Adipose tissue (tissue), 3 donors: ENCODE measurements around the gene COQ4. TPM values are rescaled to one million over a fixed set of nuclear protein-coding genes. Genes with fewer than 3 reads are reported as not detected.
A peak's percentile ranks its signal among the peaks of the same experiment; 100 is the strongest.

Experiments used
- H3K27ac ChIP-seq: one replicate; pipeline ENCODE4 v1.5.1; 2013; ENCODE audit warnings: low read depth, low read length
- WGBS, 3 donors: extraction: QIAGEN DNeasy Blood & Tissue Kit; methylation state at CpG; one replicate each; pipeline ENCODE4 v1.1.7; 2013; 5-methylcytosine and 5-hydroxymethylcytosine counted together
- polyA plus RNA-seq, 3 donors: library from polyadenylated mRNA; stranded (reverse); fragments of 200-250 nt; gene quantifications; one replicate each; pipeline ENCODE4 v1.2.3, GENCODE V29; 2013
- donor health status: healthy with polysubstance abuse.
- donor health status: Bipolar disorder and iron deficiency.
- donor health status: healthy.

Gene COQ4
- polyA plus RNA-seq, 3 donors, result 30.6 to 46.2 (median 42.0) TPM

DNA sequence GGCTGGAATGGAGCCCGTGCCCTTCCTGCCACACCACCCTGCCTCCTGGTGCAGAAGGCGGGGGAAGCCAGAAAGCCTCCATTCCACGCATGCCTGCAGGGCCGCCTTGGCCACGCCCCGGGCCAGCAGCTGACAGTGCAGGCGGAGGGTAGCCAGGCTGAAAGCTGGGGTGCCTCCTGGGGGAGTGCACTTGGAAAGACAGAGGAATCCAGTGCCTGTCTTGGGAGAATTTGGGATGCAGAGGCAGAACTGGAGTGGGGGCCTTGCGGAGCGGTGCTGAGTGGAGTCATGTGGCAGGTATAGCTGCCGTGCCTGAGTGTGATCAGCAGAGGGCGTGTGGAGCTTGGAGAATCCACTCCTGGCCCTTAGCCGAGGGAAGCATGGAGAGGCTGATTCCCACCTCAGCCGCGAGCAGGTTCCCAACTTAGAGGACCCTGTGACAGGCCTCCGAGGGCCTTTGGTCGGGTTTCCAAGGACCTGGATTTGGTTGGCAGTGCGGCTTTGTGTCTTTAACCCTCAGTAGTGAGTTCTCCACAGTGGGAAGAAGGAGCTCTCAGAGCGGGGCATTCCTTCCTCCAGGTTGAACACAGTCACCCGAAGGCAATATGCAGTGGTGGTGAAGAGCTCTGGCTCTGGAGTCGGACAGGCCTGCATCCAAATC is 39.5 kb downstream of the COQ4 start:
- 8 to 9% (median 8%) methylated on average over 20 of the region's 20 CpGs for WGBS, 3 donors

GRCh38 chr9:128362774-128363173 is 40.1 kb downstream of the COQ4 start:
- no peak overlapping the region for H3K27ac ChIP-seq
- WGBS, 3 donors, result 73 to 81% (median 75%) methylated on average over 3 of the region's 3 CpGs

More for the DNA sequence above, 39.5 kb downstream of the COQ4 start:
- no peak overlapping the region for H3K27ac ChIP-seq

DNA sequence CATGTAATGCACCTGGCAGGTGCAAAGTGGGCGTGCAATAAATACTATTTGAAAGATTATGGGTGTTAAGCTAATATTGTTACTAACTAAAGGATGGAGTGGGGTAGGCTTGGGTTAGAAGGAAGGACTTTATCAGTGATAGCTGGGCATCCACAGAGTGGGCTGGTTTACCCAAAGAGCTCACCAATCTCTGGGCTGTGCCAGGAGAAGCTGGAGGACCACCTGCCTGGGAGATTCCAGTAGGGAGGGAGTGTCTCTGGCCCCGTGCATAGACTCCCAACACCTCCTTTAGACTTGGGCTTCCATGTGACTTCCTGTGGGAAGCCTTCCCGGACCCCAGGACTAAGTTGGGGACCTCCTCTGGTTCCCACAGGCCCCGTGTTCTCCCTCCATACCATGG is 42.9 kb downstream of the COQ4 start:
- 80 to 93% (median 83%) methylated on average over 4 of the region's 4 CpGs for WGBS, 3 donors

DNA sequence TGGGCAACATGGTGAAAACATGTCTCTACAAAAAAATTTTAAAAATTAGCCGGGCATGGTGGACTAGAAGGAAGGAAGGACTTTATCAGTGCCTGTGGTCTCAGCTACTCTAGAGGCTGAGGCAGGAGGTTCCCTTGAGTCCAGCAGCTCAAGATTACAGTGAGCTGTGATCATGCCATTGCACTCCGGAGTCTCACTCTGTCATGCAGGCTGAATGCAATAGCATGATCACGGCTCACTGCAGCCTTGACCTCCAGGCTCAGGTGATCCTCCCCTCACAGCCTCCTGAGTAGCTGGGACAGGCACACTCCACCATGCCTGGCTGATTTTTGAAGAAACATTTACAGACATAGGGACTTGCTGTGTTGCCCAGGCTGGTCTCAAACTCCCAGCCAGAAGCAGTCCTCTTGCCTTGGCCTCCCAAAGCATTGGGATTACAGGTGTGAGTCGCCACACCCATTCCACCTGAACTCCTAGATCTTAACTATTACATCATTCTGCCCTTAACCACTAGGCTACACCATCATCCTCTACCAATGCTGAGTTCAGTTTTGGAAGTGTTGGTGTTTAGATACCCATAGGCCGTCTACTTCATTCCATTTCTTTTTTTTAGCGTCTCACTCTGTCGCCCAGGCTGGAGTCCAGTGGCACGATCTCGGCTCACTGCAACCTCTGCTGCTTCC is 46.5 kb downstream of the COQ4 start:
- WGBS, 3 donors, result 90 to 95% (median 92%) methylated on average over 9 of the region's 9 CpGs
- no peak overlapping the region for H3K27ac ChIP-seq

More for the DNA sequence above, 42.9 kb downstream of the COQ4 start:
- H3K27ac ChIP-seq, result no peak overlapping the region

DNA sequence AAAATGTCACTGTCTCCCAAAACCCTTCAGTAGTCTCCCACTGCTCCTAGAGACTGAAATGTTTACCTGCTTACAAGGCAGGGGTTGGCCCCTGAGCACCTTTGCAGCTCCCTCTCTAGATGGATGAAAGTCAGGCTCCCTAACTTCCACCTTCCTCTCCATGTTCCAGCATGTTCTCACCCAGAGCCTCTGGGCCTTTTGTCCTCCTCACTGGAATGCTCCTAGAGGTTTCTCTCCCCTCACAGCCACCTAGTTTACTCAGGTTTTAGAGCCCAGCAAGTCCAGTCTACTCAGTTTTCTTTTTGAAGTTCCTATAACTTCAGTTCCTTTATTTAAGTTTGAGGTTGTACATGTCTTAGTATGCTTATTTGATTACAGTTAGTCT is 47.7 kb downstream of the COQ4 start:
- H3K27ac ChIP-seq, result no peak overlapping the region

GRCh38 chr9:128370752-128371629 is 48.4 kb downstream of the COQ4 start, which contains the start of gene URM1:
URM1 (plus strand) TSS chr9:128371374; CDS start chr9:128371381, 7 bp downstream.
- peak within 1 kb of the TSS; percentile 19 for H3K27ac ChIP-seq
- WGBS, 3 donors, result 0 to 1% (median 1%) methylated on average over 52 to 55 of the region's 55 CpGs

DNA sequence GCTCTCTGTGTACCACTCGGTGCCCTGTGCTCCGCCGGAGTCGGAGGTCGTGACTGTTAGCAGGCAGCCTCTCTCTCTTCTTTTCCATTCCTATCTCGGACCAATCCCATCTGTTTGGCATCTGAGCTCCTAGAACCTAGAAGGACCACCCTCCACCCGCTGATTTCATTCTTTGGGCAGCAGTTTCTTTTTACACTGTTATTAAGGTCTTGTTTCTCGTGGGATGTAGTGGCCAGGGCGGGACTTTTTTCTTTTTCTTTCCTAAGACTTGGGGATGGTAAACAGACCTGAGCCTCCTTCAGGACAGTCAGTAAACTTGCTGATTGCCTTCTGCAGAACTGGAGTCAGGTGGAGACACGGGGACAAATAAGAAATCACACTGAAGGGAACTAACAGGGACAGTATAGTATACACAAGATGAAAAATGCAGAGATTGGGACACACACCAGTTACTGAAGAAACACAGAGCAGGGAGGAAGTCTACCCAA is 49.0 kb downstream of the COQ4 start:
- H3K27ac ChIP-seq, result peak overlapping the region; percentile 19
- WGBS, 3 donors, result 0 to 1% (median 0%) methylated on average over 10 of the region's 10 CpGs

- H3K27ac ChIP-seq, result no peak overlapping the region
- 23 to 37% (median 24%) methylated on average over 4 of the region's 4 CpGs for WGBS, 3 donors
Measured at GRCh38 chr9:128372188-128372641, 49.6 kb downstream of the COQ4 start.

DNA sequence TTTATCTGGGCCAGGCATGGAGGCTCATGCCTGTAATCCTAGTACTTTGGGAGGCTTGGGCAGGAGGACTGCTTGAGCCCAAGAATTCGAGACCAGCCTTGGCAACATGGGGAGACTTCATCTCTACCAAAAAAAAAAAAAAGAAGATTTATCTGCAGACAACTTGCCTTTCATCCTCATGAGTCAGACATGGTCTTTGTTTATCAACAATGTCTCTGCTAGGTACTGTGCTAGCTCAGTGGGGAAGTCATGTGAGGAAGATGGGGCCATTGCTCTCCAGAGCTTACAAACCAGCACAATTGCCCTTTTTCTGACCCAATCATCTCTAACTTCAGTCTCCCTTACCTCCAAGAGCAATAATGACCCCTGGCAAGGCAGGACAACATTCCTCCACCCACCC is 50.1 kb downstream of the COQ4 start:
- 86 to 94% (median 93%) methylated on average over 1 of the region's 1 CpG for WGBS, 3 donors
- H3K27ac ChIP-seq, result no peak overlapping the region

DNA sequence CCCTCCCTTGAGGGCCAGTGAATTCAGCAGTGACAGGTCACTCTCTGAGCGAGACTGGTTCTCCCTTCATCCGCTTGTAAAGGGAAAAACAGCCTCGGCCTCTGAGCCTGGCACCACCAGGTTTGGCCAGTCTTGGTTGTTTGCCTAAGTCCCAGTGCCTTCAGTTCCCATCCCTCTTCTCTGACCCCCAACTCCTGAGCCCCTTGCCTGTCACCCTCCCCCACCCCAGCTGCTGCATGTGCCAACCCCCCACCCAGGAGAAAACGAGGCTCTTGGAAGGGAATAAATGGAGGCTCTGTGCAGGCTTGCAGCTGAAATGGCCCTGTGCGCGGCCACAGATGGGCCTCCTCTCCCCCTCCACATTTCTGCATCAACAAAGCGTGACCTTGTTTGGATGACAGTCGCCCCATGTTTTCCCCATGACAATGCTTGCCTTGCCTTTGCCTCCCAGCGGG is 51.6 kb downstream of the COQ4 start:
- H3K27ac ChIP-seq, result no peak overlapping the region
- 88 to 90% (median 89%) methylated on average over 9 of the region's 9 CpGs for WGBS, 3 donors

- WGBS, 3 donors, result 80 to 84% (median 82%) methylated on average over 5 of the region's 5 CpGs
Measured at GRCh38 chr9:128375865-128376264, 53.2 kb downstream of the COQ4 start.

GRCh38 chr9:128382261-128382660 is 59.6 kb downstream of the COQ4 start:
- WGBS, 3 donors, result 68 to 85% (median 74%) methylated on average over 6 of the region's 6 CpGs
- no peak overlapping the region for H3K27ac ChIP-seq

More at GRCh38 chr9:128375865-128376264, 53.2 kb downstream of the COQ4 start:
- no peak overlapping the region for H3K27ac ChIP-seq

GRCh38 chr9:128383007-128383753 is 60.5 kb downstream of the COQ4 start:
- H3K27ac ChIP-seq, result no peak overlapping the region
- 84 to 85% (median 84%) methylated on average over 9 of the region's 9 CpGs for WGBS, 3 donors

Other genes with a start within 250 kb of the COQ4 start
- 10 to 100 TPM; 36.1 to 63.9 (median 39.9) TPM for gene PTGES2, start 195.1 kb upstream of the COQ4 start, polyA plus RNA-seq
- 10 to 100 TPM in 1 of 3 donors, 1 to 10 TPM in 2; 5.9 to 15.6 (median 9.5) TPM for gene LCN2, start 173.4 kb upstream of the COQ4 start, polyA plus RNA-seq
- gene BBLN, start 162.6 kb upstream of the COQ4 start, polyA plus RNA-seq, result 100 to 1,000 TPM in 1 of 3 donors, 10 to 100 TPM in 2; 74.5 to 110 (median 95.4) TPM
- 10 to 100 TPM; 56.6 to 69.7 (median 57.0) TPM for gene CIZ1, start 131.3 kb upstream of the COQ4 start, polyA plus RNA-seq
- gene DNM1, start 119.5 kb upstream of the COQ4 start, polyA plus RNA-seq, result 10 to 100 TPM in 1 of 3 donors, 1 to 10 TPM in 2; 4.5 to 22.8 (median 6.4) TPM
- gene GOLGA2, start 46.8 kb upstream of the COQ4 start, polyA plus RNA-seq, result 100 to 1,000 TPM in 1 of 3 donors, 10 to 100 TPM in 2; 39.4 to 118 (median 52.6) TPM
- 10 to 100 TPM; 19.4 to 45.3 (median 27.9) TPM for gene SWI5, start 46.6 kb upstream of the COQ4 start, polyA plus RNA-seq
- gene TRUB2, start 392 bp upstream of the COQ4 start, polyA plus RNA-seq, result 10 to 100 TPM in 2 of 3 donors, 1 to 10 TPM in 1; 9.2 to 17.4 (median 10.7) TPM
- gene SLC27A4, start 17.7 kb downstream of the COQ4 start, polyA plus RNA-seq, result 10 to 100 TPM; 10.9 to 16.7 (median 13.6) TPM
- 10 to 100 TPM; 58.8 to 75.4 (median 60.4) TPM for gene URM1, start 48.5 kb downstream of the COQ4 start, polyA plus RNA-seq
- gene CERCAM, start 98.0 kb downstream of the COQ4 start, polyA plus RNA-seq, result 10 to 100 TPM; 13.8 to 59.4 (median 19.8) TPM
- gene ODF2, start 133.2 kb downstream of the COQ4 start, polyA plus RNA-seq, result 10 to 100 TPM in 2 of 3 donors, 1 to 10 TPM in 1; 9.9 to 17.2 (median 15.0) TPM
- gene GLE1, start 181.9 kb downstream of the COQ4 start, polyA plus RNA-seq, result 10 to 100 TPM in 2 of 3 donors, 1 to 10 TPM in 1; 6.9 to 15.9 (median 10.6) TPM
- gene SPTAN1, start 229.7 kb downstream of the COQ4 start, polyA plus RNA-seq, result 100 to 1,000 TPM in 2 of 3 donors, 10 to 100 TPM in 1; 41.2 to 147 (median 103) TPM